ENCODE results near the gene TRABD. TPM values are rescaled to one million over a fixed set of nuclear protein-coding genes. Genes with fewer than 3 reads are reported as not detected.

TRABD gene
- total RNA-seq, 4 donors from 2014 or later, result 22.4 to 71.4 (median 27.1) TPM

- no peak overlapping the region for H3K4me3 ChIP-seq
- peaks cover 0 to 39% (median 3%) of the 10 kb centered on the region in 4 donors for H3K4me1 ChIP-seq
- H3K9me3 ChIP-seq, result no peaks in the 10 kb centered on the region
- no peak overlapping the region for H3K27ac ChIP-seq
- peaks cover 4 to 96% (median 17%) of the 10 kb centered on the region in 3 donors for H3K36me3 ChIP-seq
- DNase-seq (ENCODE audit: low spot score in 2 of 2), result no peak
- TF ChIP-seq POLR2A (IDR thresholded peaks at IDR 0.05) (no peak), EP300 (IDR thresholded peaks at IDR 0.05) (no peak), CTCF (IDR thresholded peaks at IDR 0.05) (no peak)
- no peaks in the 10 kb centered on the region for H3K27me3 ChIP-seq
- WGBS, 2 donors, result 86 to 93% methylated on average over 14 of the region's 14 CpGs
Measured at GRCh38 chr22:50211147-50211546, 25.4 kb downstream of the TRABD start.

GRCh38 chr22:50213263-50213662 is 27.6 kb downstream of the TRABD start:
- Histone ChIP-seq H3K9me3 (no peaks in the 10 kb centered on the region), H3K4me1 (peaks cover 0 to 26% (median 0%) of the 10 kb centered on the region in 4 donors), H3K27me3 (no peaks in the 10 kb centered on the region), H3K4me3 (no peak overlapping the region), H3K36me3 (peaks cover 13 to 97% (median 36%) of the 10 kb centered on the region in 3 donors), H3K27ac (no peak overlapping the region)
- 97 to 98% methylated on average over 9 of the region's 9 CpGs for WGBS, 2 donors
- DNase-seq (ENCODE audit: low spot score in 2 of 2), result no peak
- no peak for TF ChIP-seq EP300 (IDR thresholded peaks at IDR 0.05)
- TF ChIP-seq POLR2A (IDR thresholded peaks at IDR 0.05), result no peak
- TF ChIP-seq CTCF (IDR thresholded peaks at IDR 0.05), result no peak

DNA sequence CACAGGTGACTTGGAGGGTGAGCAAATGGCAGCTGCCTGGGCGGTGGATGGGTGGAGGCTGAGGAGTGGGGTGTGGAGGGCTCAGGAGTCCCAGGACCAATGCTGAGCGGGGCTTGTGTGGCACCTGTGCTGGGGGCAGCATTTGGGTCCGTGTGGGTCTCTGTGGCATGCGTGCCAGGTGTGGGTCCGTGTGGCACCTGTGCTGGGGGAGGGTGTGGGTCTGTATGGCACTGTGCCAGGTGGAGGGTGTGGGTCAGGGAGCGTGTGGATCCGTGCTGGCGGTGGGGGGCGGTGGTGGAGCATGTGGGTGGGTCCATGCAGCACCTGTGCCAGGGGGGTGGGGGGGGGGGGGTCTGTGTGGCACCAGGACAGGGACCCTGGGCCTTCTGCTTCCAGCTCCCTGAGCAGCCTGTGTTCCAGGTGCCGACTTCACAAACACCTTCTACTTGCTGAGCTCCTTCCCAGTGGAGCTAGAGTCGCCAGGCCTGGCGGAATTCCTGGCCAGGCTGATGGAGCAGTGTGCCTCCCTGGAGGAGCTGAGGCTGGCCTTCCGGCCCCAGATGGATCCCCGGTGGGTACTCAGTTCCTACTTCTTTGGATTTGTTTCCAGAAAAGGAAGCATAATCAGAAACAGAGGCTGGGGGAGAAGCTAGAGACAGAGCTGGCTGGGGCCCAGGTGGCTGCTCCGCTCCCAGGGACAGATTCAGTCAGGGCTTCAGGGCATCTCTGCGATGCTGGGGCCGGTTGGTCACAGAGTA is 29.8 kb downstream of the TRABD start:
- H3K4me3 ChIP-seq, result no peak overlapping the region
- H3K4me1 ChIP-seq, result peaks cover 0 to 25% (median 0%) of the 10 kb centered on the region in 4 donors
- no peak overlapping the region for H3K27ac ChIP-seq
- H3K27me3 ChIP-seq, result no peaks in the 10 kb centered on the region
- TF ChIP-seq POLR2A (IDR thresholded peaks at IDR 0.05), result no peak
- TF ChIP-seq EP300 (IDR thresholded peaks at IDR 0.05), result no peak
- no peak for TF ChIP-seq CTCF (IDR thresholded peaks at IDR 0.05)
- peaks cover 10 to 100% (median 41%) of the 10 kb centered on the region in 3 donors for H3K36me3 ChIP-seq
- DNase-seq (ENCODE audit: low spot score in 2 of 2), result no peak
- WGBS, 2 donors, result 67 to 68% methylated on average over 16 to 17 of the region's 17 CpGs
- no peaks in the 10 kb centered on the region for H3K9me3 ChIP-seq

DNA sequence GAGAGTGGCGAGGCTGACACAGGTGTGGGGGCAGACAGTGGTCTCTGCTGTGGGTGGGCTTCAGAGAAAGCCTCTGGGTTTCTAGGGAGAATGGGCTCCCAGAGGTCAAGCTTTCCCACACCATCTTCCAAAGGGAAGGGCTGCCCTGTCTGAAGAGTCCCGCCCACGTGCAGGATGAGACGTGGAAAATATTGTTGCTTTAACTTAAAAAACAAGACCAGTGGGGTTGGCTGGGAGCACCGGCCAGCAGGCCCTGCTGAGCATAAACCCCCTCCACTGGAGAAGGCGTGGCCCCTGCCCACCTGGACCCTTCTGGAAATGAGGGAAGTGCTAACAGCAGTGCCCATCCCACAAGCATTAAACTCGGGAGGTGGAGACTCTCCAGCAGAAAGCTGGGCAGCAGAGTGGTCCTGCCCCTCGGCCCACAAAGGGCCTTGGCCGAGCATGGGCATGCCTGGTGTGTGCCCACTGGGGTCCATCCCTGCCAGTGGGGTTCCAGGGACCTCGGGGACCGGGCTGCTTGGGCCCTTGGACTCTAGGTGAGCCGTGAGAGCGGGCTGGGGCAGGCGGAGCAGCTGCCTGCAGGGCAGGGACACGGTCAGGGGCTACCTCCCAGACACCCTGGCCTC is 30.5 kb downstream of the TRABD start:
- Histone ChIP-seq H3K27ac (no peak overlapping the region), H3K27me3 (no peaks in the 10 kb centered on the region), H3K9me3 (no peaks in the 10 kb centered on the region), H3K4me1 (peaks cover 0 to 25% (median 0%) of the 10 kb centered on the region in 4 donors), H3K36me3 (peaks cover 10 to 100% (median 41%) of the 10 kb centered on the region in 3 donors), H3K4me3 (no peak overlapping the region)
- no peak for DNase-seq (ENCODE audit: low spot score in 2 of 2)
- TF ChIP-seq EP300 (IDR thresholded peaks at IDR 0.05) (no peak), CTCF (IDR thresholded peaks at IDR 0.05) (no peak), POLR2A (IDR thresholded peaks at IDR 0.05) (no peak)
- WGBS, 2 donors, result 78 to 79% methylated on average over 15 of the region's 15 CpGs
